HepG2 (cell line): ENCODE data around the gene OTUD7B. TPM values are rescaled to one million over a fixed set of nuclear protein-coding genes. Genes with fewer than 3 reads are reported as not detected.

Experiments
- EED ChIP-seq: sonication (generic); formaldehyde crosslinking; IDR thresholded peaks from 2 replicates; pipeline ENCODE4 v1.5.0; 2020; ENCODE audit warnings: mild to moderate bottlenecking, missing genetic modification reagents
- ELF4 ChIP-seq: sonication (generic); formaldehyde crosslinking; IDR thresholded peaks from 2 replicates; pipeline ENCODE4 v1.5.0; 2020; ENCODE audit warnings: missing genetic modification reagents, mild to moderate bottlenecking, moderate library complexity, borderline replicate concordance
- MEIS2 ChIP-seq: sonication (generic); formaldehyde crosslinking; IDR thresholded peaks from 2 replicates; pipeline ENCODE4 v1.9.0; 2021; ENCODE audit warnings: mild to moderate bottlenecking, missing genetic modification reagents
- MIER3 ChIP-seq: IDR thresholded peaks from 2 replicates; pipeline ENCODE4 v1.6.1; 2016; ENCODE audit warnings: missing compliant biosample characterization, borderline replicate concordance
- NR2C2 ChIP-seq: sonication (generic); formaldehyde crosslinking; IDR thresholded peaks from 2 replicates; pipeline ENCODE4 v1.4.0; 2020; ENCODE audit warnings: missing genetic modification reagents, mild to moderate bottlenecking, moderate library complexity, borderline replicate concordance
- POLR2AphosphoS5 ChIP-seq: IDR thresholded peaks from 2 replicates; pipeline ENCODE4 v1.6.1; 2012; ENCODE audit warnings: low read depth, low read length
- SNAI1 ChIP-seq: sonication (generic); formaldehyde crosslinking; IDR thresholded peaks from 2 replicates; pipeline ENCODE4 v1.5.0; 2020; ENCODE audit warnings: mild to moderate bottlenecking, missing genetic modification reagents, borderline replicate concordance
- SP1 ChIP-seq, 2 experiments: fragments of 450-650 bp in 1 of 2; sonication (generic) in 1 of 2; formaldehyde crosslinking in 1 of 2; IDR thresholded peaks; 2 replicates each; pipeline versions ENCODE4 v1.4.0 to v1.6.1; 2016 to 2020; ENCODE audit warnings: missing genetic modification reagents in 1 of 2
- SP2 ChIP-seq: sonication (generic); formaldehyde crosslinking; IDR thresholded peaks from 2 replicates; pipeline ENCODE4 v1.5.1; 2020; ENCODE audit warnings: mild to moderate bottlenecking, missing genetic modification reagents
- ZBTB3 ChIP-seq: sonication (generic); formaldehyde crosslinking; IDR thresholded peaks from 2 replicates; pipeline ENCODE4 v1.4.0; 2020; ENCODE audit warnings: low read depth, mild to moderate bottlenecking, moderate library complexity, missing genetic modification reagents, borderline replicate concordance
- ZNF101 ChIP-seq: sonication (generic); formaldehyde crosslinking; IDR thresholded peaks from 2 replicates; pipeline ENCODE4 v1.4.0; 2020; ENCODE audit warnings: mild to moderate bottlenecking, low read depth, missing genetic modification reagents, borderline replicate concordance
- ZNF136 ChIP-seq: sonication (generic); formaldehyde crosslinking; IDR thresholded peaks from 2 replicates; pipeline ENCODE4 v1.8.1; 2022; ENCODE audit warnings: low read depth, mild to moderate bottlenecking, moderate library complexity, missing genetic modification reagents
- ZNF335 ChIP-seq: sonication (generic); formaldehyde crosslinking; IDR thresholded peaks from 2 replicates; pipeline ENCODE4 v1.4.0; 2020; ENCODE audit warnings: missing genetic modification reagents
- ZNF34 ChIP-seq: sonication (generic); formaldehyde crosslinking; IDR thresholded peaks from 2 replicates; pipeline ENCODE4 v1.4.0; 2020; ENCODE audit warnings: mild to moderate bottlenecking, missing genetic modification reagents, borderline replicate concordance
- ZNF354B ChIP-seq: sonication (generic); formaldehyde crosslinking; IDR thresholded peaks from 2 replicates; pipeline ENCODE4 v1.8.0; 2022; ENCODE audit warnings: mild to moderate bottlenecking, missing genetic modification reagents
- ZNF674 ChIP-seq: sonication (generic); formaldehyde crosslinking; IDR thresholded peaks from 2 replicates; pipeline ENCODE4 v1.5.0; 2020; ENCODE audit warnings: low read depth, mild to moderate bottlenecking, missing genetic modification reagents
- ZNF773 ChIP-seq: sonication (generic); formaldehyde crosslinking; IDR thresholded peaks from 2 replicates; pipeline ENCODE4 v1.4.0; 2020; ENCODE audit warnings: missing genetic modification reagents, borderline replicate concordance
- ZNF83 ChIP-seq: sonication (generic); formaldehyde crosslinking; IDR thresholded peaks from 2 replicates; pipeline ENCODE4 v1.4.0; 2020; ENCODE audit warnings: missing genetic modification reagents, mild to moderate bottlenecking, borderline replicate concordance
- ZNF850 ChIP-seq: sonication (generic); formaldehyde crosslinking; conservative IDR thresholded peaks from 2 replicates; pipeline ENCODE4 v1.9.0; 2021; ENCODE audit warnings: mild to moderate bottlenecking, missing genetic modification reagents
- polyA plus RNA-seq, 8 experiments: library from polyadenylated mRNA; depleted of rRNA in 3 of 8; stranded (reverse) in 7 of 8; unstranded in 1 of 8; fragments of >200 nt; fragmentation: Illumina TruSeq in 4 of 8; extraction: Trizol in 4 of 8; gene quantifications; 2 replicates each; pipeline versions ENCODE4 v1.2.1 to v1.2.3, GENCODE V29; 2011 to 2016; ENCODE audit warnings: low read depth in 4 of 8, missing spikeins in 1 of 8, mixed read lengths in 1 of 8; ENCODE audit not compliant: insufficient read depth in 1 of 8
- total RNA-seq, 5 experiments: library from RNA; depleted of rRNA; stranded (reverse); fragments of >200 nt; fragmentation: Illumina TruSeq; extraction: Trizol; gene quantifications; 2 replicates each; pipeline ENCODE4 v1.2.3, GENCODE V29; 2016; ENCODE audit warnings: low read depth in 1 of 5
- TF ChIP-seq, protein P1 (sequence below): sonication (generic); formaldehyde crosslinking; IDR thresholded peaks from 2 replicates; pipeline ENCODE4 v1.5.1; 2020; ENCODE audit warnings: missing genetic modification reagents, mild to moderate bottlenecking, borderline replicate concordance
- TF ChIP-seq, protein P2 (sequence below): sonication (generic); formaldehyde crosslinking; IDR thresholded peaks from 2 replicates; pipeline ENCODE4 v1.4.0; 2020; ENCODE audit warnings: mild to moderate bottlenecking, low read depth, missing genetic modification reagents
- TF ChIP-seq, protein P3 (sequence below): sonication (generic); formaldehyde crosslinking; IDR thresholded peaks from 2 replicates; pipeline ENCODE4 v1.4.0; 2020; ENCODE audit warnings: missing genetic modification reagents
- TF ChIP-seq, protein P4 (sequence below): sonication (generic); formaldehyde crosslinking; IDR thresholded peaks from 2 replicates; pipeline ENCODE4 v1.5.1; 2020; ENCODE audit warnings: missing genetic modification reagents, mild to moderate bottlenecking, borderline replicate concordance
- TF ChIP-seq, protein P5 (sequence below): sonication (generic); formaldehyde crosslinking; IDR thresholded peaks from 2 replicates; pipeline ENCODE4 v1.8.1; 2023; ENCODE audit warnings: missing genetic modification reagents, mild to moderate bottlenecking, borderline replicate concordance

The OTUD7B gene
- total and polyA plus RNA-seq, 2 of the 13 experiments (the other 11 are each of a cell fraction or from before 2014, with no cell fraction given) = 5.1 to 11.2 TPM

DNA sequence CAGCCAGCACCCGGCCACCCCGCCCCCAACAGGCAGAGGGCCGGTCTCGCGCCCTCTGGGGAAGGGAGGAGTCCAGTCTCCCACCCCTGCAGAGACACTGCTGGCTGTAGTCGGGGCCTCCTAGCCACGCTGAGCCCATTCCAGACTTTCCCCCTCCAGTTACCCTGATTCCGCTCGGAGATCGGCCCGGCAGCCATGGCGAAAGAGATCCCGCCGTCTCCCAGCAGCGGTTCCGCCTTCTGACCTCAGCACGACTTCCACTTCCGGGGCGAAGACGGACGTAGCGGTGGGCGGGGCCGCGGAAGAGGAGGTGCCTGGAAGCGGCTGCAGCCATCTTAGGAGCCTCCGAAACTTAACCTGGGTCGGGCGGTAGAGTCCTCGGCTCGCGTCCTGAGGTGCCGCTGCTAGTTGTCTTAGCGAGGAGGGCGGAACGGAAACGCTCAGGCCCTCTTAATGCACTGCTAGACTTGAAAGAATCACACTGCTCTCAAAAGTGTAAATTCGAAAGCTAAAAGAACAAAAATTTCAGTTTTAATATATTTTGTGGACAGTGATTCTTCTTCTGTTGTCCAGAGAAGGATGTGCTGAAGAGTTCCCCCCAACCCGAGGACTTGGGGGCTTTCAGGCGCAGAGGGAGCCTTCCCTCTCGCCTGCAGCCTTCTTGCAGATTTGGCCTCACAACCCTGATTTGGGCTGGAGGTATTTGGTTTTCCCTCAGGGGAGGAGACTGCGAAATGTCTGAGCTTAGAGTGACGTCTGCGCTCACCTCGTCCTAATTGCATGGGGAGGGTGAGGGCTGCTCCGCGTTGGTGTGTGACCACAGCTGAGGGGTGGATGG, 82.7 kb downstream of the OTUD7B start, which contains the start of gene SF3B4 (continued):
- TF ChIP-seq, protein P1, sequence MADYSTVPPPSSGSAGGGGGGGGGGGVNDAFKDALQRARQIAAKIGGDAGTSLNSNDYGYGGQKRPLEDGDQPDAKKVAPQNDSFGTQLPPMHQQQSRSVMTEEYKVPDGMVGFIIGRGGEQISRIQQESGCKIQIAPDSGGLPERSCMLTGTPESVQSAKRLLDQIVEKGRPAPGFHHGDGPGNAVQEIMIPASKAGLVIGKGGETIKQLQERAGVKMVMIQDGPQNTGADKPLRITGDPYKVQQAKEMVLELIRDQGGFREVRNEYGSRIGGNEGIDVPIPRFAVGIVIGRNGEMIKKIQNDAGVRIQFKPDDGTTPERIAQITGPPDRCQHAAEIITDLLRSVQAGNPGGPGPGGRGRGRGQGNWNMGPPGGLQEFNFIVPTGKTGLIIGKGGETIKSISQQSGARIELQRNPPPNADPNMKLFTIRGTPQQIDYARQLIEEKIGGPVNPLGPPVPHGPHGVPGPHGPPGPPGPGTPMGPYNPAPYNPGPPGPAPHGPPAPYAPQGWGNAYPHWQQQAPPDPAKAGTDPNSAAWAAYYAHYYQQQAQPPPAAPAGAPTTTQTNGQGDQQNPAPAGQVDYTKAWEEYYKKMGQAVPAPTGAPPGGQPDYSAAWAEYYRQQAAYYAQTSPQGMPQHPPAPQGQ (CRISPR knock-in tag) = 0 out of 2 replicates have a peak, but pooled peaks have one; percentile 71
- TF ChIP-seq ZNF674 (no peak), EED (no peak), MEIS2 (CRISPR knock-in tag) (no peak; the same call in 1 of the 2 replicates), SNAI1 (CRISPR knock-in tag) (0 out of 2 replicates have a peak, but pooled peaks have one; percentile 52), MIER3 (CRISPR knock-in tag) (peak; percentile 95; the same call in 1 of the 2 replicates), ZNF354B (0 out of 2 replicates have a peak, but pooled peaks have one; percentile 39), ZNF34 (no peak), ELF4 (CRISPR knock-in tag) (peak; percentile 28; the same call in 1 of the 2 replicates), SP2 (CRISPR knock-in tag) (peak; percentile 88), ZNF773 (CRISPR knock-in tag) (no peak), ZNF83 (no peak), ZNF850 (CRISPR knock-in tag) (0 out of 2 replicates have a peak, but pooled peaks have one; percentile 26), ZNF101 (CRISPR knock-in tag) (no peak), ZBTB3 (no peak), SP1 (IDR thresholded peaks at IDR 0.05) (no peak), SP1 (CRISPR knock-in tag; IDR thresholded peaks at IDR 0.05) (peak; percentile 93), ZNF136 (CRISPR knock-in tag) (no peak), POLR2AphosphoS5 (peak; percentile 99), NR2C2 (CRISPR knock-in tag) (peak; percentile 100), ZNF335 (CRISPR knock-in tag) (peak; percentile 73)
- TF ChIP-seq, protein P2, sequence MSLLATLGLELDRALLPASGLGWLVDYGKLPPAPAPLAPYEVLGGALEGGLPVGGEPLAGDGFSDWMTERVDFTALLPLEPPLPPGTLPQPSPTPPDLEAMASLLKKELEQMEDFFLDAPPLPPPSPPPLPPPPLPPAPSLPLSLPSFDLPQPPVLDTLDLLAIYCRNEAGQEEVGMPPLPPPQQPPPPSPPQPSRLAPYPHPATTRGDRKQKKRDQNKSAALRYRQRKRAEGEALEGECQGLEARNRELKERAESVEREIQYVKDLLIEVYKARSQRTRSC (CRISPR knock-in tag) = no peak
- TF ChIP-seq, protein P3, sequence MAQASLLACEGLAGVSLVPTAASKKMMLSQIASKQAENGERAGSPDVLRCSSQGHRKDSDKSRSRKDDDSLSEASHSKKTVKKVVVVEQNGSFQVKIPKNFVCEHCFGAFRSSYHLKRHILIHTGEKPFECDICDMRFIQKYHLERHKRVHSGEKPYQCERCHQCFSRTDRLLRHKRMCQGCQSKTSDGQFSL (CRISPR knock-in tag) = no peak
- TF ChIP-seq, protein P4, sequence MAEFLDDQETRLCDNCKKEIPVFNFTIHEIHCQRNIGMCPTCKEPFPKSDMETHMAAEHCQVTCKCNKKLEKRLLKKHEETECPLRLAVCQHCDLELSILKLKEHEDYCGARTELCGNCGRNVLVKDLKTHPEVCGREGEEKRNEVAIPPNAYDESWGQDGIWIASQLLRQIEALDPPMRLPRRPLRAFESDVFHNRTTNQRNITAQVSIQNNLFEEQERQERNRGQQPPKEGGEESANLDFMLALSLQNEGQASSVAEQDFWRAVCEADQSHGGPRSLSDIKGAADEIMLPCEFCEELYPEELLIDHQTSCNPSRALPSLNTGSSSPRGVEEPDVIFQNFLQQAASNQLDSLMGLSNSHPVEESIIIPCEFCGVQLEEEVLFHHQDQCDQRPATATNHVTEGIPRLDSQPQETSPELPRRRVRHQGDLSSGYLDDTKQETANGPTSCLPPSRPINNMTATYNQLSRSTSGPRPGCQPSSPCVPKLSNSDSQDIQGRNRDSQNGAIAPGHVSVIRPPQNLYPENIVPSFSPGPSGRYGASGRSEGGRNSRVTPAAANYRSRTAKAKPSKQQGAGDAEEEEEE = no peak
- TF ChIP-seq, protein P5, sequence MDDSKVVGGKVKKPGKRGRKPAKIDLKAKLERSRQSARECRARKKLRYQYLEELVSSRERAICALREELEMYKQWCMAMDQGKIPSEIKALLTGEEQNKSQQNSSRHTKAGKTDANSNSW = no peak
